Measurements from ENCODE around the gene PRKAG2. TPM values are rescaled to one million over a fixed set of nuclear protein-coding genes. Genes with fewer than 3 reads are reported as not detected.

PRKAG2 gene
- total and polyA plus RNA-seq, 4 donors = 3.6 to 25.1 (median 16.8) TPM

DNA sequence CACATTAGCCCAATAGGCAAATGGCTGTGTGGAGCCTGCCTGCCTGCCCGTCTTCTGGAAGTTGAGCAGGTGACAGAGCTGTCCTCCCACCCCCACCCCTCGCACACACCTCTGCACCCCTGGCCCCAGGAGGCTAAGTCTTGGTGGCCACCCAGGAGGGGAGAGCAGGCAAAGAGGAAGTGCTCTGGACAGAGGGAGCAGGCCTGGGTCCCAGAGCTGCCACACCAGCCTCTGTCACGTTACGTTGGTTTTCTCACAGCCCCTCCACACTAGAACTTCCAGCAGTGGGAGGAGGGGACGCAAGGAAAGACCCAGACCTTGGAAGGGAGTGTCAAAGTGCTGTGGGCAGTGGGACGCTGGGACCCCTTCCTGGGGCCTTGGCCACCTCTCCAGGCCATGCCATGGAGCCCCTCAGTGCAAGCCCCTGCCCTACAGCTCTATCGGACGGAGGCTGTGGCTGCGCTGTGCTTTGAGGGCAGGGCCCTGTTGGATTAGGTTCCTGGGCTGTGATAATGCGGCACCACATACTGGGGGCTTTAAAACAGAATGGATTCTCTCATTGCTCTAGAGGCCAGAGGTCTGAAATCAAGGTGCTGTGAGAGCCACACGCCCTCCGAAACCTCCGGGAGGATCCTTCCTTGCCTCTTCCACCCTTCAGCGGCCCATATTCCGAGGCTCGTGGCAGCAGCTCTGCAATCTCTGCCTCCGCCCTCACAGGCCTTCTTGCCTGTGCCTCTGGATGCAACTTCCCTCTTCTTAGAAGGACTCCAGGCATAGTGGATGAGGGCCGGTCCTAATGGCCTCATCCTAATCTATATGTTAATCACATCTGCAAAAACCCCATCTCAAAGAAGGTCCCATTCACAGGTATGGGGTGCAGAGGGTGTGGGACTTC is 9.9 kb downstream of the PRKAG2 start:
- no peaks in the 10 kb centered on the region for H3K27me3 ChIP-seq (ENCODE audit: control insufficient read depth in 4 of 4, insufficient read depth in 4 of 4, low read length in 3 of 4)
- no peak overlapping the region for H3K4me3 ChIP-seq (ENCODE audit: low read depth in 1 of 3, low read length in 3 of 3)
- WGBS = 90% methylated on average over 18 of the region's 18 CpGs
- peak overlapping the region; percentile 96 to 98 for H3K27ac ChIP-seq (ENCODE audit: low read depth in 1 of 2, low read length in 2 of 2)
- DNase-seq (ENCODE audit: low spot score) = no peak
- no peaks in the 10 kb centered on the region for H3K9me3 ChIP-seq (ENCODE audit: control insufficient read depth in 4 of 4, low read length in 3 of 4)
- H3K9ac ChIP-seq (ENCODE audit: low read depth in 1 of 2, low read length in 2 of 2) = peak overlapping the region; percentile 47 to 49
- no peaks in the 10 kb centered on the region for H3K36me3 ChIP-seq (ENCODE audit: control insufficient read depth in 4 of 4, insufficient read depth in 3 of 4, low read depth in 1 of 4, low read length in 3 of 4)
- peaks cover 38 to 88% (median 76%) of the 10 kb centered on the region in 4 donors for H3K4me1 ChIP-seq (ENCODE audit: control insufficient read depth in 4 of 4, insufficient read depth in 4 of 4, low read length in 3 of 4)
- TF ChIP-seq EGR1 (IDR thresholded peaks at IDR 0.05; ENCODE audit: low read depth in 2 of 2) (no peak), GABPA (IDR thresholded peaks at IDR 0.05 in 1 of 2, conservative IDR thresholded peaks at IDR 0.05 in 1 of 2) (no peak), SP1 (IDR thresholded peaks at IDR 0.05) (no peak), HNF4G (IDR thresholded peaks at IDR 0.05) (no peak), FOXA2 (IDR thresholded peaks at IDR 0.05) (no peak), NR2F2 (IDR thresholded peaks at IDR 0.05) (no peak), RAD21 (IDR thresholded peaks at IDR 0.05) (no peak), YY1 (IDR thresholded peaks at IDR 0.05) (no peak), HNF4A (conservative IDR thresholded peaks at IDR 0.05) (no peak), JUND (IDR thresholded peaks at IDR 0.05) (no peak)
- TF ChIP-seq, protein P1, sequence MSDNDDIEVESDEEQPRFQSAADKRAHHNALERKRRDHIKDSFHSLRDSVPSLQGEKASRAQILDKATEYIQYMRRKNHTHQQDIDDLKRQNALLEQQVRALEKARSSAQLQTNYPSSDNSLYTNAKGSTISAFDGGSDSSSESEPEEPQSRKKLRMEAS (IDR thresholded peaks at IDR 0.05) = no peak
- TF ChIP-seq, protein P2, sequence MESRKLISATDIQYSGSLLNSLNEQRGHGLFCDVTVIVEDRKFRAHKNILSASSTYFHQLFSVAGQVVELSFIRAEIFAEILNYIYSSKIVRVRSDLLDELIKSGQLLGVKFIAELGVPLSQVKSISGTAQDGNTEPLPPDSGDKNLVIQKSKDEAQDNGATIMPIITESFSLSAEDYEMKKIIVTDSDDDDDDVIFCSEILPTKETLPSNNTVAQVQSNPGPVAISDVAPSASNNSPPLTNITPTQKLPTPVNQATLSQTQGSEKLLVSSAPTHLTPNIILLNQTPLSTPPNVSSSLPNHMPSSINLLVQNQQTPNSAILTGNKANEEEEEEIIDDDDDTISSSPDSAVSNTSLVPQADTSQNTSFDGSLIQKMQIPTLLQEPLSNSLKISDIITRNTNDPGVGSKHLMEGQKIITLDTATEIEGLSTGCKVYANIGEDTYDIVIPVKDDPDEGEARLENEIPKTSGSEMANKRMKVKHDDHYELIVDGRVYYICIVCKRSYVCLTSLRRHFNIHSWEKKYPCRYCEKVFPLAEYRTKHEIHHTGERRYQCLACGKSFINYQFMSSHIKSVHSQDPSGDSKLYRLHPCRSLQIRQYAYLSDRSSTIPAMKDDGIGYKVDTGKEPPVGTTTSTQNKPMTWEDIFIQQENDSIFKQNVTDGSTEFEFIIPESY (IDR thresholded peaks at IDR 0.05) = no peak
- TF ChIP-seq, protein P3, sequence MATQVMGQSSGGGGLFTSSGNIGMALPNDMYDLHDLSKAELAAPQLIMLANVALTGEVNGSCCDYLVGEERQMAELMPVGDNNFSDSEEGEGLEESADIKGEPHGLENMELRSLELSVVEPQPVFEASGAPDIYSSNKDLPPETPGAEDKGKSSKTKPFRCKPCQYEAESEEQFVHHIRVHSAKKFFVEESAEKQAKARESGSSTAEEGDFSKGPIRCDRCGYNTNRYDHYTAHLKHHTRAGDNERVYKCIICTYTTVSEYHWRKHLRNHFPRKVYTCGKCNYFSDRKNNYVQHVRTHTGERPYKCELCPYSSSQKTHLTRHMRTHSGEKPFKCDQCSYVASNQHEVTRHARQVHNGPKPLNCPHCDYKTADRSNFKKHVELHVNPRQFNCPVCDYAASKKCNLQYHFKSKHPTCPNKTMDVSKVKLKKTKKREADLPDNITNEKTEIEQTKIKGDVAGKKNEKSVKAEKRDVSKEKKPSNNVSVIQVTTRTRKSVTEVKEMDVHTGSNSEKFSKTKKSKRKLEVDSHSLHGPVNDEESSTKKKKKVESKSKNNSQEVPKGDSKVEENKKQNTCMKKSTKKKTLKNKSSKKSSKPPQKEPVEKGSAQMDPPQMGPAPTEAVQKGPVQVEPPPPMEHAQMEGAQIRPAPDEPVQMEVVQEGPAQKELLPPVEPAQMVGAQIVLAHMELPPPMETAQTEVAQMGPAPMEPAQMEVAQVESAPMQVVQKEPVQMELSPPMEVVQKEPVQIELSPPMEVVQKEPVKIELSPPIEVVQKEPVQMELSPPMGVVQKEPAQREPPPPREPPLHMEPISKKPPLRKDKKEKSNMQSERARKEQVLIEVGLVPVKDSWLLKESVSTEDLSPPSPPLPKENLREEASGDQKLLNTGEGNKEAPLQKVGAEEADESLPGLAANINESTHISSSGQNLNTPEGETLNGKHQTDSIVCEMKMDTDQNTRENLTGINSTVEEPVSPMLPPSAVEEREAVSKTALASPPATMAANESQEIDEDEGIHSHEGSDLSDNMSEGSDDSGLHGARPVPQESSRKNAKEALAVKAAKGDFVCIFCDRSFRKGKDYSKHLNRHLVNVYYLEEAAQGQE (IDR thresholded peaks at IDR 0.05) = no peak
- TF ChIP-seq, protein P4, sequence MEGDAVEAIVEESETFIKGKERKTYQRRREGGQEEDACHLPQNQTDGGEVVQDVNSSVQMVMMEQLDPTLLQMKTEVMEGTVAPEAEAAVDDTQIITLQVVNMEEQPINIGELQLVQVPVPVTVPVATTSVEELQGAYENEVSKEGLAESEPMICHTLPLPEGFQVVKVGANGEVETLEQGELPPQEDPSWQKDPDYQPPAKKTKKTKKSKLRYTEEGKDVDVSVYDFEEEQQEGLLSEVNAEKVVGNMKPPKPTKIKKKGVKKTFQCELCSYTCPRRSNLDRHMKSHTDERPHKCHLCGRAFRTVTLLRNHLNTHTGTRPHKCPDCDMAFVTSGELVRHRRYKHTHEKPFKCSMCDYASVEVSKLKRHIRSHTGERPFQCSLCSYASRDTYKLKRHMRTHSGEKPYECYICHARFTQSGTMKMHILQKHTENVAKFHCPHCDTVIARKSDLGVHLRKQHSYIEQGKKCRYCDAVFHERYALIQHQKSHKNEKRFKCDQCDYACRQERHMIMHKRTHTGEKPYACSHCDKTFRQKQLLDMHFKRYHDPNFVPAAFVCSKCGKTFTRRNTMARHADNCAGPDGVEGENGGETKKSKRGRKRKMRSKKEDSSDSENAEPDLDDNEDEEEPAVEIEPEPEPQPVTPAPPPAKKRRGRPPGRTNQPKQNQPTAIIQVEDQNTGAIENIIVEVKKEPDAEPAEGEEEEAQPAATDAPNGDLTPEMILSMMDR (IDR thresholded peaks at IDR 0.05; ENCODE audit: low read depth, low read length, missing input control) = no peak
- TF ChIP-seq, protein P5, sequence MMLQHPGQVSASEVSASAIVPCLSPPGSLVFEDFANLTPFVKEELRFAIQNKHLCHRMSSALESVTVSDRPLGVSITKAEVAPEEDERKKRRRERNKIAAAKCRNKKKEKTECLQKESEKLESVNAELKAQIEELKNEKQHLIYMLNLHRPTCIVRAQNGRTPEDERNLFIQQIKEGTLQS (IDR thresholded peaks at IDR 0.05) = no peak
